ENCODE data around the gene SLC7A1. TPM values are rescaled to one million over a fixed set of nuclear protein-coding genes. Genes with fewer than 3 reads are reported as not detected.

Gene SLC7A1
- total and polyA plus RNA-seq, 2 of the 8 experiments (the other 6 are each of a cell fraction or from before 2014, with no cell fraction given) = 26.8 to 114 TPM

GRCh38 chr13:29607465-29607864 lies 12.0 kb upstream of the SLC7A1 start:
- Histone ChIP-seq H2BK120ac (replicated peaks; ENCODE audit: low read depth, low read length) (no peak overlapping the region), H3K4me3 (ENCODE audit: extremely low read depth in 1 of 4, insufficient read depth in 2 of 4, low read depth in 3 of 4, low read length in 4 of 4) (no peak overlapping the region), H2BK20ac (ENCODE audit: low read length) (no peak overlapping the region), H4K5ac (ENCODE audit: insufficient read length, low read depth, low read length) (no peak overlapping the region), H3K79me1 (ENCODE audit: low read depth, low read length) (no peaks in the 10 kb centered on the region), H3K36me3 (ENCODE audit: control insufficient read depth in 2 of 4, insufficient read depth in 4 of 4, low read length in 3 of 4) (no peaks in the 10 kb centered on the region), H3K79me2 (ENCODE audit: control insufficient read depth in 1 of 2, insufficient read depth in 2 of 2, low read length in 2 of 2) (no peaks in the 10 kb centered on the region), H3K27ac (ENCODE audit: low read depth, low read length) (no peak overlapping the region), H3K56ac (replicated peaks; ENCODE audit: insufficient read length, low read depth, low read length) (no peak overlapping the region), H3K4me2 (ENCODE audit: insufficient read depth in 1 of 2, low read depth in 2 of 2, low read length in 2 of 2) (no peak overlapping the region), H3K4ac (replicated peaks; ENCODE audit: insufficient read length, low read depth, low read length) (no peak overlapping the region), H2BK15ac (ENCODE audit: low read length) (no peak overlapping the region), H3K18ac (ENCODE audit: extremely low read depth, low read length) (no peak overlapping the region), H3K23ac (ENCODE audit: insufficient read length) (no peak overlapping the region), H3K23me2 (ENCODE audit: low read depth, low read length) (no peaks in the 10 kb centered on the region), H4K91ac (replicated peaks; ENCODE audit: insufficient read length, low read length) (no peak overlapping the region), H2BK12ac (ENCODE audit: low read depth, low read length) (no peak overlapping the region), H2BK5ac (ENCODE audit: low read depth, low read length) (no peak overlapping the region), H4K8ac (ENCODE audit: extremely low read depth, insufficient read depth, low read length) (no peak overlapping the region), H3K9me3 (ENCODE audit: insufficient read depth in 2 of 2, low read depth in 1 of 2, low read length in 1 of 2) (no peaks in the 10 kb centered on the region), H3K9ac (replicated peaks in 1 of 4; ENCODE audit: extremely low read depth in 1 of 4, low read depth in 3 of 4, low read length in 3 of 4) (no peak overlapping the region), H2AK5ac (ENCODE audit: low read depth, low read length) (no peak overlapping the region), H3K4me1 (replicated peaks in 1 of 4; ENCODE audit: control insufficient read depth in 3 of 4, insufficient read depth in 4 of 4, low read length in 3 of 4) (no peaks in the 10 kb centered on the region), H3K14ac (ENCODE audit: insufficient read length) (no peak overlapping the region), H4K20me1 (replicated peaks in 1 of 2; ENCODE audit: control insufficient read depth in 1 of 2, insufficient read depth in 2 of 2, low read length in 2 of 2) (no peaks in the 10 kb centered on the region), H2AFZ (ENCODE audit: low read length) (no peak overlapping the region), H3K27me3 (replicated peaks in 1 of 4; ENCODE audit: control insufficient read depth in 3 of 4, extremely low read depth in 1 of 4, insufficient read depth in 3 of 4, low read length in 3 of 4) (no peaks in the 10 kb centered on the region)
- POLR2A ChIA-PET (ENCODE audit: partially characterized antibody) = interaction anchor here (1.0 to 3.8 kb wide), 2 partner anchors 12 to 16 kb away, joined by 4 to 25 read pairs; partner anchors contain the start of gene SLC7A1
- no peak for DNase-seq (ENCODE audit: low read depth in 1 of 2, low spot score in 2 of 2)
- TF ChIP-seq SP1 (IDR thresholded peaks at IDR 0.05; ENCODE audit: low read depth, low read length) (no peak), EGR1 (IDR thresholded peaks at IDR 0.05; ENCODE audit: borderline replicate concordance, low read depth, low read length) (no peak), SIRT6 (IDR thresholded peaks at IDR 0.05; ENCODE audit: low read length) (no peak), CHD1 (IDR thresholded peaks at IDR 0.05; ENCODE audit: low read depth, low read length) (no peak), GTF2F1 (IDR thresholded peaks at IDR 0.05; ENCODE audit: borderline replicate concordance, low read depth, low read length) (no peak), TBP (IDR thresholded peaks at IDR 0.05; ENCODE audit: low read depth, low read length) (no peak), EP300 (IDR thresholded peaks at IDR 0.05; ENCODE audit: borderline replicate concordance in 1 of 2, low read depth in 2 of 2, low read length in 2 of 2) (no peak), TAF7 (optimal IDR thresholded peaks at IDR 0.05; ENCODE audit: borderline replicate concordance, low read depth, low read length) (no peak), FOSL1 (IDR thresholded peaks at IDR 0.05; ENCODE audit: insufficient read depth, low read depth, low read length) (no peak), TCF12 (IDR thresholded peaks at IDR 0.05; ENCODE audit: low read depth, low read length) (no peak), CREB1 (IDR thresholded peaks at IDR 0.05) (no peak)
- CTCF ChIA-PET (ENCODE audit: partially characterized antibody) = interaction anchor here (0.6 to 2.1 kb wide), 4 partner anchors 11 to 104 kb away, joined by 3 to 4 read pairs (median 3); no protein-coding TSS in a partner anchor
- 88% methylated on average over 1 of the region's 1 CpG; no CpG with 5 or more reads in 1 of the 2 experiments for WGBS, 2 experiments (ENCODE audit: extremely low coverage in 1 of 2, insufficient coverage in 1 of 2, insufficient read length in 1 of 2, insufficient replicate concordance in 2 of 2, low coverage in 1 of 2, low lambda C conversion rate in 2 of 2, missing lambda C conversion rate in 1 of 2)
- FAIRE-seq = no peak

All from H1 (cell line).